Suprapubic skin (tissue), 4 donors: ENCODE results near the gene ZDHHC12. TPM values are rescaled to one million over a fixed set of nuclear protein-coding genes. Genes with fewer than 3 reads are reported as not detected.

Experiments used
- DNase-seq, 2 donors: peaks; one replicate each; pipeline ENCODE4 v3.0.0-alpha.2; 2019; ENCODE audit warnings: low spot score in 2 of 2
- H3K27ac ChIP-seq: fragments of 200-600 bp; sonication (generic); one replicate; pipeline ENCODE4 v1.5.1; 2019
- H3K27me3 ChIP-seq: fragments of 200-600 bp; sonication (generic); one replicate; pipeline ENCODE4 v1.5.1; 2019
- H3K36me3 ChIP-seq: fragments of 200-600 bp; sonication (generic); one replicate; pipeline ENCODE4 v1.5.1; 2019
- H3K4me1 ChIP-seq: fragments of 200-600 bp; sonication (generic); one replicate; pipeline ENCODE4 v1.5.1; 2019
- H3K4me3 ChIP-seq: fragments of 200-600 bp; sonication (generic); one replicate; pipeline ENCODE4 v1.5.1; 2019; ENCODE audit warnings: mild to moderate bottlenecking
- H3K9me3 ChIP-seq: fragments of 200-600 bp; sonication (generic); one replicate; pipeline ENCODE4 v1.5.1; 2019
- EP300 ChIP-seq: sonication (generic); formaldehyde crosslinking; IDR thresholded peaks from one replicate; pipeline ENCODE4 v1.6.1; 2017; ENCODE audit warnings: antibody characterized with exemption
- POLR2A ChIP-seq, 2 donors: fragments of 450-650 bp; IDR thresholded peaks; one replicate each; pipeline ENCODE4 v1.6.1; 2017; ENCODE audit warnings: antibody characterized with exemption in 2 of 2, mild to moderate bottlenecking in 2 of 2, moderate library complexity in 2 of 2
- POLR2AphosphoS5 ChIP-seq, 3 donors: sonication (generic); formaldehyde crosslinking; IDR thresholded peaks; one replicate each; pipeline ENCODE4 v1.6.1; 2017; ENCODE audit warnings: antibody characterized with exemption in 3 of 3
- WGBS: methylation state at CpG from one replicate; pipeline ENCODE4 v1.1.5; 2018; 5-methylcytosine and 5-hydroxymethylcytosine counted together
- total RNA-seq, 4 donors: library from RNA; depleted of rRNA; stranded (reverse); fragments of >200 nt; gene quantifications; one replicate each; pipeline ENCODE4 v1.1.0, GENCODE V29; 2016
- TF ChIP-seq, protein P1 (sequence below), 2 donors: fragments of 200-600 bp in 1 of 2; fragments of 450-650 bp in 1 of 2; sonication (generic) in 1 of 2; IDR thresholded peaks; one replicate each; pipeline ENCODE4 v1.5.1; 2016 to 2019; ENCODE audit warnings: antibody characterized with exemption in 2 of 2, mild to moderate bottlenecking in 1 of 2, moderate library complexity in 1 of 2

Gene ZDHHC12
- total RNA-seq, 4 donors from 2014 or later: 31.5 to 90.5 (median 75.0) TPM

DNA sequence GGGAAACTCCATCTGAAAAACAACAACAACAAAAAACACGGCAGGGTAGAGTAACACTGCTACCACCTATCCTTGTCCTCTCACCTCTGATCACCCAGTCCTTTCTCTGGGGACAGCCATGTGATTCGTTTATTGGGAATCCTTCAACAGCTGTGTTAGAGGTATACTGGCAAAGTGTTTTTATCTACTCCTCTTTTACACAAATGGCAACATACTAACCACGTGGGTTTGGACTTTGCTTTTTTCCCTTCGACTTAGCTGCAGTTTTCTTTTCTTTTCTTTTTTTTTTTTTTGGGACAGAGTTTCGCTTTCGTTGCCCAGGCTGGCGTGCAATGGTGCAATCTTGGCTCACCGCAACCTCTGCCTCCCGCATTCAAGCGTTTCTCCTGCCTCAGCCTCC lies 46.1 kb downstream of the ZDHHC12 start:
- no peak overlapping the region for H3K4me3 ChIP-seq
- DNase-seq: no peak
- no peaks in the 10 kb centered on the region for H3K9me3 ChIP-seq
- WGBS: 91% methylated on average over 10 of the region's 10 CpGs
- H3K27ac ChIP-seq: no peak overlapping the region
- no peaks in the 10 kb centered on the region for H3K4me1 ChIP-seq
- H3K27me3 ChIP-seq: no peaks in the 10 kb centered on the region
- H3K36me3 ChIP-seq: no peaks in the 10 kb centered on the region
- no peak for TF ChIP-seq EP300
- no peak for TF ChIP-seq POLR2A (IDR thresholded peaks at IDR 0.05)
- TF ChIP-seq, protein P1, sequence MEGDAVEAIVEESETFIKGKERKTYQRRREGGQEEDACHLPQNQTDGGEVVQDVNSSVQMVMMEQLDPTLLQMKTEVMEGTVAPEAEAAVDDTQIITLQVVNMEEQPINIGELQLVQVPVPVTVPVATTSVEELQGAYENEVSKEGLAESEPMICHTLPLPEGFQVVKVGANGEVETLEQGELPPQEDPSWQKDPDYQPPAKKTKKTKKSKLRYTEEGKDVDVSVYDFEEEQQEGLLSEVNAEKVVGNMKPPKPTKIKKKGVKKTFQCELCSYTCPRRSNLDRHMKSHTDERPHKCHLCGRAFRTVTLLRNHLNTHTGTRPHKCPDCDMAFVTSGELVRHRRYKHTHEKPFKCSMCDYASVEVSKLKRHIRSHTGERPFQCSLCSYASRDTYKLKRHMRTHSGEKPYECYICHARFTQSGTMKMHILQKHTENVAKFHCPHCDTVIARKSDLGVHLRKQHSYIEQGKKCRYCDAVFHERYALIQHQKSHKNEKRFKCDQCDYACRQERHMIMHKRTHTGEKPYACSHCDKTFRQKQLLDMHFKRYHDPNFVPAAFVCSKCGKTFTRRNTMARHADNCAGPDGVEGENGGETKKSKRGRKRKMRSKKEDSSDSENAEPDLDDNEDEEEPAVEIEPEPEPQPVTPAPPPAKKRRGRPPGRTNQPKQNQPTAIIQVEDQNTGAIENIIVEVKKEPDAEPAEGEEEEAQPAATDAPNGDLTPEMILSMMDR (IDR thresholded peaks at IDR 0.05): no peak
- TF ChIP-seq POLR2AphosphoS5 (IDR thresholded peaks at IDR 0.05): no peak

DNA sequence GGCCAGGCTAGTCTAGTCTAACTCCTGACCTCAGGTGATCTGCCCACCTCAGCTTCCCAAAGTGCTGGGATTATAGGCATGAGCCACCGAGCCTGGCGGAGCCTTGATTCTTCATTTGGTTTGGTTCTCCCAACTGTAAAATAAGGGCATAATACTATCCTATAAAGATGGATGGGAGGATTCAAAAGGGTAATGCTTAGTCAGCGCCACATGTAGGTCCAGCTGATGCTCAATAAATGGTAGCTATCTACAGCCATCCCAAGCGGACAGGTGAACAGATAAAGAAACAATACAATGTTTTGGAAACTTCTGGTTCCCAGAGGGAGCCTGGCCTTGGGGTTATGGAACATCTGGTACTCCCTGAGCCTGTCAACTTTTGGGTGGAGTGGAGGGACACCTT lies 48.5 kb downstream of the ZDHHC12 start:
- DNase-seq: peak in 1 of 2 donors; percentile 25
- TF ChIP-seq, protein P1 (IDR thresholded peaks at IDR 0.05): no peak
- no peak for TF ChIP-seq POLR2AphosphoS5 (IDR thresholded peaks at IDR 0.05)
- no peak for TF ChIP-seq POLR2A (IDR thresholded peaks at IDR 0.05)
- no peak for TF ChIP-seq EP300
- Histone ChIP-seq H3K27me3 (no peaks in the 10 kb centered on the region), H3K9me3 (no peaks in the 10 kb centered on the region), H3K27ac (no peak overlapping the region), H3K36me3 (no peaks in the 10 kb centered on the region), H3K4me3 (no peak overlapping the region), H3K4me1 (no peaks in the 10 kb centered on the region)
- WGBS: 98% methylated on average over 4 of the region's 4 CpGs

Other genes starting within 250 kb of the ZDHHC12 start
- gene GLE1, start 219.4 kb downstream of the ZDHHC12 start, total RNA-seq: 10 to 100 TPM; 27.5 to 39.6 (median 28.5) TPM
- 100 to 1,000 TPM; 251 to 476 (median 354) TPM for gene SPTAN1, start 171.5 kb downstream of the ZDHHC12 start, total RNA-seq
- 10 to 100 TPM; 43.5 to 52.4 (median 45.8) TPM for gene DYNC2I2, start 67.3 kb downstream of the ZDHHC12 start, total RNA-seq
- gene SET, start 34.9 kb downstream of the ZDHHC12 start, total RNA-seq: 100 to 1,000 TPM; 101 to 166 (median 161) TPM
- 1 to 10 TPM; 3.4 to 6.0 (median 4.4) TPM for gene PKN3, start 21.6 kb downstream of the ZDHHC12 start, total RNA-seq
- gene ZER1, start 47.8 kb upstream of the ZDHHC12 start, total RNA-seq: 10 to 100 TPM; 53.7 to 75.3 (median 67.7) TPM
- gene TBC1D13, start 63.1 kb upstream of the ZDHHC12 start, total RNA-seq: 10 to 100 TPM; 11.9 to 27.8 (median 20.0) TPM
- gene ENDOG, start 94.4 kb upstream of the ZDHHC12 start, total RNA-seq: 10 to 100 TPM; 11.5 to 34.0 (median 21.6) TPM
- 10 to 100 TPM; 44.2 to 97.4 (median 79.4) TPM for gene SPOUT1, start 105.7 kb upstream of the ZDHHC12 start, total RNA-seq
- gene KYAT1, start 157.8 kb upstream of the ZDHHC12 start, total RNA-seq: 10 to 100 TPM; 10.6 to 17.1 (median 14.6) TPM
- gene LRRC8A, start 158.0 kb upstream of the ZDHHC12 start, total RNA-seq: 100 to 1,000 TPM in 3 of 4 donors, 10 to 100 TPM in 1; 77.3 to 127 (median 108) TPM
- gene PHYHD1, start 196.9 kb upstream of the ZDHHC12 start, total RNA-seq: 10 to 100 TPM; 39.1 to 73.5 (median 49.5) TPM
- gene DOLK, start 223.5 kb upstream of the ZDHHC12 start, total RNA-seq: 10 to 100 TPM in 3 of 4 donors, 1 to 10 TPM in 1; 5.2 to 12.7 (median 10.8) TPM
- 100 to 1,000 TPM in 1 of 4 donors, 10 to 100 TPM in 3; 53.6 to 104 (median 60.6) TPM for gene NUP188, start 223.6 kb upstream of the ZDHHC12 start, total RNA-seq